ENCODE data around the gene RIMBP2. TPM values are rescaled to one million over a fixed set of nuclear protein-coding genes. Genes with fewer than 3 reads are reported as not detected.

RIMBP2 gene
- total RNA-seq, 5 donors from 2014 or later (not counting 1 experiment from before 2014, with no cell fraction given), result 0.10 to 0.38 TPM; not detected in 3

GRCh38 chr12:130509454-130509853, 206.6 kb downstream of the RIMBP2 start:
- H3K4me3 ChIP-seq (ENCODE audit: control insufficient read depth in 1 of 2, extremely low read depth in 1 of 2, low read length in 1 of 2), result no peak overlapping the region
- Mint-ChIP-seq H3K4me1 (no peaks in the 10 kb centered on the region), H3K27me3 (peaks cover 2 to 3% of the 10 kb centered on the region in 2 donors), H3K9me3 (no peaks in the 10 kb centered on the region), H3K27ac (no peak overlapping the region), H3K36me3 (no peaks in the 10 kb centered on the region), H3K4me3 (no peak overlapping the region)
- ATAC-seq (replicated peaks in 1 of 4), result no peak
- ChIA-PET POLR2A (no interaction called here), CTCF (no interaction called here)
- no peak for DNase-seq
- 62% methylated on average over 2 of the region's 5 CpGs for WGBS (ENCODE audit: insufficient coverage)
- peaks cover 0 to 22% of the 10 kb centered on the region in 2 experiments for H3K27me3 ChIP-seq (replicated peaks in 1 of 2; ENCODE audit: control insufficient read depth in 2 of 2, extremely low read depth in 1 of 2, insufficient read depth in 2 of 2, low read length in 1 of 2)
- no peaks in the 10 kb centered on the region for H3K36me3 ChIP-seq (ENCODE audit: control insufficient read depth in 2 of 2, extremely low read depth in 1 of 2, insufficient read depth in 1 of 2, low read length in 1 of 2)
- H3K4me1 ChIP-seq (ENCODE audit: control insufficient read depth in 1 of 2, extremely low read depth in 1 of 2, insufficient read depth in 2 of 2, low read length in 2 of 2), result no peaks in the 10 kb centered on the region
- H3K27ac ChIP-seq (ENCODE audit: low read length), result no peak overlapping the region
- no peaks in the 10 kb centered on the region for H3K9me3 ChIP-seq

GRCh38 chr12:130508847-130509246, 207.3 kb downstream of the RIMBP2 start:
- Mint-ChIP-seq H3K27me3 (peaks cover 2 to 3% of the 10 kb centered on the region in 2 donors), H3K4me3 (no peak overlapping the region), H3K4me1 (no peaks in the 10 kb centered on the region), H3K36me3 (no peaks in the 10 kb centered on the region), H3K27ac (no peak overlapping the region), H3K9me3 (no peaks in the 10 kb centered on the region)
- no peak overlapping the region for H3K27ac ChIP-seq (ENCODE audit: low read length)
- POLR2A ChIA-PET, result no interaction called here
- 79% methylated on average over 6 of the region's 6 CpGs for WGBS (ENCODE audit: insufficient coverage)
- H3K4me1 ChIP-seq (ENCODE audit: control insufficient read depth in 1 of 2, extremely low read depth in 1 of 2, insufficient read depth in 2 of 2, low read length in 2 of 2), result no peaks in the 10 kb centered on the region
- DNase-seq (no peak), ATAC-seq (replicated peaks in 1 of 4) (no peak)
- H3K9me3 ChIP-seq, result no peaks in the 10 kb centered on the region
- CTCF ChIA-PET, result no interaction called here
- no peaks in the 10 kb centered on the region for H3K36me3 ChIP-seq (ENCODE audit: control insufficient read depth in 2 of 2, extremely low read depth in 1 of 2, insufficient read depth in 1 of 2, low read length in 1 of 2)
- H3K27me3 ChIP-seq (replicated peaks in 1 of 2; ENCODE audit: control insufficient read depth in 2 of 2, extremely low read depth in 1 of 2, insufficient read depth in 2 of 2, low read length in 1 of 2), result peaks cover 0 to 23% of the 10 kb centered on the region in 2 experiments
- no peak overlapping the region for H3K4me3 ChIP-seq (ENCODE audit: control insufficient read depth in 1 of 2, extremely low read depth in 1 of 2, low read length in 1 of 2)

GRCh38 chr12:130508318-130508717, 207.8 kb downstream of the RIMBP2 start:
- Mint-ChIP-seq H3K9me3 (peaks cover 0 to 5% (median 0%) of the 10 kb centered on the region in 3 donors), H3K36me3 (no peaks in the 10 kb centered on the region), H3K4me3 (no peak overlapping the region), H3K27me3 (peaks cover 2 to 7% of the 10 kb centered on the region in 2 donors), H3K27ac (no peak overlapping the region), H3K4me1 (no peaks in the 10 kb centered on the region)
- CTCF ChIA-PET, result no interaction called here
- ATAC-seq (replicated peaks in 1 of 4) (no peak), DNase-seq (no peak)
- Histone ChIP-seq H3K36me3 (ENCODE audit: control insufficient read depth in 2 of 2, extremely low read depth in 1 of 2, insufficient read depth in 1 of 2, low read length in 1 of 2) (no peaks in the 10 kb centered on the region), H3K4me3 (ENCODE audit: control insufficient read depth in 1 of 2, extremely low read depth in 1 of 2, low read length in 1 of 2) (no peak overlapping the region), H3K4me1 (ENCODE audit: control insufficient read depth in 1 of 2, extremely low read depth in 1 of 2, insufficient read depth in 2 of 2, low read length in 2 of 2) (no peaks in the 10 kb centered on the region), H3K9me3 (no peaks in the 10 kb centered on the region), H3K27me3 (replicated peaks in 1 of 2; ENCODE audit: control insufficient read depth in 2 of 2, extremely low read depth in 1 of 2, insufficient read depth in 2 of 2, low read length in 1 of 2) (peaks cover 0 to 23% of the 10 kb centered on the region in 2 experiments), H3K27ac (ENCODE audit: low read length) (no peak overlapping the region)
- 64% methylated on average over 5 of the region's 5 CpGs for WGBS (ENCODE audit: insufficient coverage)
- POLR2A ChIA-PET, result no interaction called here

GRCh38 chr12:130506844-130507243, 209.3 kb downstream of the RIMBP2 start:
- ChIA-PET POLR2A (no interaction called here), CTCF (no interaction called here)
- H3K4me3 Mint-ChIP-seq, result no peak overlapping the region
- DNase-seq (no peak), ATAC-seq (replicated peaks in 1 of 4) (no peak)
- no peaks in the 10 kb centered on the region for H3K36me3 ChIP-seq (ENCODE audit: control insufficient read depth in 2 of 2, extremely low read depth in 1 of 2, insufficient read depth in 1 of 2, low read length in 1 of 2)
- H3K4me1 Mint-ChIP-seq, result no peaks in the 10 kb centered on the region
- peaks cover 0 to 5% (median 0%) of the 10 kb centered on the region in 3 donors for H3K9me3 Mint-ChIP-seq
- WGBS (ENCODE audit: insufficient coverage), result 72% methylated on average over 3 of the region's 4 CpGs
- peaks cover 0 to 19% of the 10 kb centered on the region in 2 experiments for H3K27me3 ChIP-seq (replicated peaks in 1 of 2; ENCODE audit: control insufficient read depth in 2 of 2, extremely low read depth in 1 of 2, insufficient read depth in 2 of 2, low read length in 1 of 2)
- H3K36me3 Mint-ChIP-seq, result no peaks in the 10 kb centered on the region
- no peaks in the 10 kb centered on the region for H3K9me3 ChIP-seq
- no peak overlapping the region for H3K4me3 ChIP-seq (ENCODE audit: control insufficient read depth in 1 of 2, extremely low read depth in 1 of 2, low read length in 1 of 2)
- H3K27ac Mint-ChIP-seq, result no peak overlapping the region
- H3K27me3 Mint-ChIP-seq, result peaks cover 2 to 7% of the 10 kb centered on the region in 2 donors
- no peaks in the 10 kb centered on the region for H3K4me1 ChIP-seq (ENCODE audit: control insufficient read depth in 1 of 2, extremely low read depth in 1 of 2, insufficient read depth in 2 of 2, low read length in 2 of 2)
- no peak overlapping the region for H3K27ac ChIP-seq (ENCODE audit: low read length)

GRCh38 chr12:130504840-130505175, 211.3 kb downstream of the RIMBP2 start:
- CTCF ChIA-PET, result no interaction called here
- no peaks in the 10 kb centered on the region for H3K4me1 Mint-ChIP-seq
- Histone ChIP-seq H3K27me3 (replicated peaks in 1 of 2; ENCODE audit: control insufficient read depth in 2 of 2, extremely low read depth in 1 of 2, insufficient read depth in 2 of 2, low read length in 1 of 2) (peaks cover 0 to 21% of the 10 kb centered on the region in 2 experiments), H3K9me3 (no peaks in the 10 kb centered on the region), H3K27ac (ENCODE audit: low read length) (no peak overlapping the region), H3K4me3 (ENCODE audit: control insufficient read depth in 1 of 2, extremely low read depth in 1 of 2, low read length in 1 of 2) (no peak overlapping the region), H3K4me1 (ENCODE audit: control insufficient read depth in 1 of 2, extremely low read depth in 1 of 2, insufficient read depth in 2 of 2, low read length in 2 of 2) (no peaks in the 10 kb centered on the region), H3K36me3 (ENCODE audit: control insufficient read depth in 2 of 2, extremely low read depth in 1 of 2, insufficient read depth in 1 of 2, low read length in 1 of 2) (no peaks in the 10 kb centered on the region)
- H3K4me3 Mint-ChIP-seq, result no peak overlapping the region
- peaks cover 0 to 5% (median 0%) of the 10 kb centered on the region in 3 donors for H3K9me3 Mint-ChIP-seq
- H3K27me3 Mint-ChIP-seq, result peaks cover 0 to 5% of the 10 kb centered on the region in 2 donors
- no peaks in the 10 kb centered on the region for H3K36me3 Mint-ChIP-seq
- H3K27ac Mint-ChIP-seq, result no peak overlapping the region
- no peak for ATAC-seq (replicated peaks in 1 of 4)
- POLR2A ChIA-PET, result no interaction called here
- DNase-seq, result no peak
- 79% methylated on average over 5 of the region's 5 CpGs for WGBS (ENCODE audit: insufficient coverage)

- H3K4me1 ChIP-seq (ENCODE audit: control insufficient read depth in 1 of 2, extremely low read depth in 1 of 2, insufficient read depth in 2 of 2, low read length in 2 of 2), result no peaks in the 10 kb centered on the region
- H3K4me3 ChIP-seq (ENCODE audit: control insufficient read depth in 1 of 2, extremely low read depth in 1 of 2, low read length in 1 of 2), result no peak overlapping the region
- Mint-ChIP-seq H3K4me3 (no peak overlapping the region), H3K27ac (no peak overlapping the region), H3K4me1 (no peaks in the 10 kb centered on the region), H3K27me3 (peaks cover 0 to 4% of the 10 kb centered on the region in 2 donors), H3K36me3 (no peaks in the 10 kb centered on the region), H3K9me3 (peaks cover 0 to 5% (median 4%) of the 10 kb centered on the region in 3 donors)
- H3K36me3 ChIP-seq (ENCODE audit: control insufficient read depth in 2 of 2, extremely low read depth in 1 of 2, insufficient read depth in 1 of 2, low read length in 1 of 2), result no peaks in the 10 kb centered on the region
- no peak for DNase-seq
- H3K9me3 ChIP-seq, result no peaks in the 10 kb centered on the region
- CTCF ChIA-PET, result no interaction called here
- WGBS (ENCODE audit: insufficient coverage), result 73% methylated on average over 11 of the region's 18 CpGs
- ATAC-seq (replicated peaks in 1 of 4), result no peak
- H3K27me3 ChIP-seq (replicated peaks in 1 of 2; ENCODE audit: control insufficient read depth in 2 of 2, extremely low read depth in 1 of 2, insufficient read depth in 2 of 2, low read length in 1 of 2), result peaks cover 0 to 19% of the 10 kb centered on the region in 2 experiments
- POLR2A ChIA-PET, result no interaction called here
- no peak overlapping the region for H3K27ac ChIP-seq (ENCODE audit: low read length)
Observed at GRCh38 chr12:130504110-130504839, 211.8 kb downstream of the RIMBP2 start.

Data from T-cell (primary cell).